NT2/D1 (cell line): ENCODE data around the gene APEX1.

Experiments used
- SUZ12 ChIP-seq: IDR thresholded peaks from 2 replicates; pipeline ENCODE4 v1.6.1; 2011; ENCODE audit not compliant: insufficient read length, insufficient read depth; ENCODE audit errors: extremely low read depth
- YY1 ChIP-seq: IDR thresholded peaks from 2 replicates; pipeline ENCODE4 v1.6.1; 2011; ENCODE audit not compliant: insufficient read length, insufficient read depth
- ZNF274 ChIP-seq: IDR thresholded peaks from 2 replicates; pipeline ENCODE4 v1.6.1; 2011; ENCODE audit warnings: mild to moderate bottlenecking, low read depth, low read length

- no peak for TF ChIP-seq YY1
- TF ChIP-seq SUZ12 = no peak
- TF ChIP-seq ZNF274 = no peak
Measured at GRCh38 chr14:20499881-20500280, 44.9 kb downstream of the APEX1 start.
